Measurements from ENCODE around the gene GRK6.

Gene GRK6

GRCh38 chr5:177487144-177487543 lies 60.7 kb downstream of the GRK6 start:
- no peak for DNase-seq (ENCODE audit: low read depth)

- no peak for DNase-seq (ENCODE audit: low read depth)
These were observed 61.5 kb downstream of the GRK6 start for GRCh38 chr5:177487975-177488374.

- DNase-seq (ENCODE audit: low read depth), result no peak
These were observed 62.7 kb downstream of the GRK6 start for GRCh38 chr5:177489119-177489716.

- DNase-seq (ENCODE audit: low read depth), result no peak
These were observed 64.0 kb downstream of the GRK6 start for GRCh38 chr5:177490311-177490991.

- no peak for DNase-seq (ENCODE audit: low read depth)
These were observed 64.5 kb downstream of the GRK6 start for GRCh38 chr5:177490992-177491391.

- no peak for DNase-seq (ENCODE audit: low read depth)
These were observed 65.0 kb downstream of the GRK6 start for GRCh38 chr5:177491429-177491945.

- DNase-seq (ENCODE audit: low read depth), result no peak
These were observed 65.7 kb downstream of the GRK6 start for GRCh38 chr5:177491983-177492746.

Data from GM04503 (cell line).